ENCODE measurements around the gene PARVB. TPM values are rescaled to one million over a fixed set of nuclear protein-coding genes. Genes with fewer than 3 reads are reported as not detected.

The PARVB gene
- total RNA-seq, 1 experiment from 2014 or later, result 85.3 TPM

DNA sequence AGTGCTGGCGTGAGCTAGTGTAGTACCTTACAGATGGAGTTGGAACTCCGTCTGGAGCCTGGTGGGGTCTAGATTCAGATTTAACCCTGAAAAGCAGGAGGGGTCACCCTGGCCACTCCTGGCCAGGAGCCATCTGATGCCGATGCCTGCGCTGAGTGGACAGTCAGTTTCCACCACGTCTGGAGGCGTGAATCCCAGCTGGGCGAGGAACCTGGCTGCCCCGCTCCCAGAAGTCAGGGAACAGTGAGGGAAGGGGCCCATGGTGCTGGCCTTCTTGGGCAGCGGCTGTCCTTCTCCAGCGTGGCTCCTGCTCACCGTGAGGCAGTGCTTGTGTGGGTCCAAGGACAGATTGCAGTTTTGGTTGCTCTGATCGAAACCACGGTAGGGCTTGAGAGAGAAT, 76.3 kb downstream of the PARVB start:
- Histone ChIP-seq H3K4me2 (ENCODE audit: low read length) (no peak overlapping the region), H3K9me2 (replicated peaks; ENCODE audit: low read length) (no peaks in the 10 kb centered on the region), H3K9me3 (ENCODE audit: low read length) (no peaks in the 10 kb centered on the region), H4K20me1 (ENCODE audit: low read length) (no peaks in the 10 kb centered on the region), H3K79me2 (ENCODE audit: low read length) (no peaks in the 10 kb centered on the region), H2AFZ (ENCODE audit: low read length) (no peak overlapping the region), H3K4me3 (ENCODE audit: low read length) (no peak overlapping the region), H3K27me3 (ENCODE audit: low read length) (no peaks in the 10 kb centered on the region), H3K4me1 (ENCODE audit: insufficient read depth, low read length) (no peaks in the 10 kb centered on the region), H3K27ac (ENCODE audit: low read length) (no peak overlapping the region), H3K36me3 (ENCODE audit: low read depth, low read length) (no peaks in the 10 kb centered on the region), H3K9ac (ENCODE audit: low read length) (no peak overlapping the region), H3F3A (ENCODE audit: low read length, unreplicated experiment) (no peaks in the 10 kb centered on the region)
- CTCF ChIA-PET, result no interaction called here
- no TSS peak for BruUV-seq (replicated peaks)
- intact Hi-C loops (cut with micrococcal nuclease), result no loop called here
- DNase-seq (no peak), ATAC-seq (no peak)
- POLR2A ChIA-PET (ENCODE audit: unreplicated experiment), result no interaction called here
- TF ChIP-seq EZH2phosphoT487 (IDR thresholded peaks at IDR 0.05; ENCODE audit: borderline replicate concordance, low read length) (no peak), EZH2 (IDR thresholded peaks at IDR 0.05; ENCODE audit: low read length, unreplicated experiment) (no peak)

GRCh38 chr22:44102121-44102520, 78.0 kb downstream of the PARVB start:
- no peaks in the 10 kb centered on the region for H3F3A ChIP-seq (ENCODE audit: low read length, unreplicated experiment)
- no peak for DNase-seq
- ChIA-PET CTCF (no interaction called here), POLR2A (ENCODE audit: unreplicated experiment) (no interaction called here)
- H3K9me3 ChIP-seq (ENCODE audit: low read length), result no peaks in the 10 kb centered on the region
- TF ChIP-seq EZH2phosphoT487 (IDR thresholded peaks at IDR 0.05; ENCODE audit: borderline replicate concordance, low read length) (no peak), CTCF (conservative IDR thresholded peaks at IDR 0.05; ENCODE audit: low read depth, low read length) (no peak), EZH2 (IDR thresholded peaks at IDR 0.05; ENCODE audit: low read length, unreplicated experiment) (no peak)
- no peak overlapping the region for H3K27ac ChIP-seq (ENCODE audit: low read length)
- no peaks in the 10 kb centered on the region for H4K20me1 ChIP-seq (ENCODE audit: low read length)
- ATAC-seq, result no peak
- H3K9me2 ChIP-seq (replicated peaks; ENCODE audit: low read length), result no peaks in the 10 kb centered on the region
- H3K4me3 ChIP-seq (ENCODE audit: low read length), result no peak overlapping the region
- H3K9ac ChIP-seq (ENCODE audit: low read length), result no peak overlapping the region
- H3K4me1 ChIP-seq (ENCODE audit: insufficient read depth, low read length), result no peaks in the 10 kb centered on the region
- no TSS peak for BruUV-seq (replicated peaks)
- H3K27me3 ChIP-seq (ENCODE audit: low read length), result no peaks in the 10 kb centered on the region
- intact Hi-C loops (cut with micrococcal nuclease), result no loop called here
- H2AFZ ChIP-seq (ENCODE audit: low read length), result no peak overlapping the region
- H3K79me2 ChIP-seq (ENCODE audit: low read length), result no peaks in the 10 kb centered on the region
- no peak overlapping the region for H3K4me2 ChIP-seq (ENCODE audit: low read length)
- H3K36me3 ChIP-seq (ENCODE audit: low read depth, low read length), result no peaks in the 10 kb centered on the region

DNA sequence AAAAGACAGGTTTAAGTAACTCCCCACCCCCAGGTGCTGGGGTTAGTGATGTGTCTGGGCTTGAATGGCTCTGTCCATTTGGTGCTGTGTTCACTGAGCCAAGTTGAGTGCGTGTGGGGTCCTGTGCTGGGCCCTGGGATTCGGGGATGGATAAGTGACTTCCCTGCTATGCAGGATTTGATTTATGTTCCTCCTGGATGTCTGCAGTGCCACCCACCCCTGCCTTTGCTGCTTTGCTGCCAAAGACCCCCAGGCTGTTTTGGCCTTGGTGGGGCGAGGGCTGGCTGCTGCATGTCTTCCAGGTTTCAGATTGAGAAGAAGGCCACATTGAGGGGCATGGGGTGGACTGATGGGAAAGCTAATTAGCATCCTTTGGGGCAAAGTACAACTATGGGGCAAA, 78.8 kb downstream of the PARVB start:
- Histone ChIP-seq H3K27me3 (ENCODE audit: low read length) (no peaks in the 10 kb centered on the region), H3K27ac (ENCODE audit: low read length) (no peak overlapping the region), H3K9me3 (ENCODE audit: low read length) (no peaks in the 10 kb centered on the region), H3K36me3 (ENCODE audit: low read depth, low read length) (no peaks in the 10 kb centered on the region), H3K79me2 (ENCODE audit: low read length) (no peaks in the 10 kb centered on the region), H3K9ac (ENCODE audit: low read length) (no peak overlapping the region), H3K4me2 (ENCODE audit: low read length) (no peak overlapping the region), H3F3A (ENCODE audit: low read length, unreplicated experiment) (no peaks in the 10 kb centered on the region), H2AFZ (ENCODE audit: low read length) (no peak overlapping the region), H3K9me2 (replicated peaks; ENCODE audit: low read length) (no peaks in the 10 kb centered on the region), H3K4me1 (ENCODE audit: insufficient read depth, low read length) (no peaks in the 10 kb centered on the region), H4K20me1 (ENCODE audit: low read length) (no peaks in the 10 kb centered on the region), H3K4me3 (ENCODE audit: low read length) (no peak overlapping the region)
- no peak for DNase-seq
- no peak for ATAC-seq
- no peak for TF ChIP-seq EZH2phosphoT487 (IDR thresholded peaks at IDR 0.05; ENCODE audit: borderline replicate concordance, low read length)
- no peak for TF ChIP-seq EZH2 (IDR thresholded peaks at IDR 0.05; ENCODE audit: low read length, unreplicated experiment)
- TF ChIP-seq CTCF (conservative IDR thresholded peaks at IDR 0.05; ENCODE audit: low read depth, low read length), result no peak
- intact Hi-C loops (cut with micrococcal nuclease), result no loop called here
- CTCF ChIA-PET, result no interaction called here
- POLR2A ChIA-PET (ENCODE audit: unreplicated experiment), result no interaction called here
- BruUV-seq (replicated peaks), result no TSS peak

Measured in PC-3 (cell line).